Activated T-cell treated with anti-CD3 and anti-CD28 coated beads for 1 hour (primary cell): Measurements from ENCODE around the gene MED17.

Experiments
- DNase-seq: peaks from one replicate; pipeline ENCODE4 v3.0.0-alpha.2; 2020; ENCODE audit warnings: low read depth

Gene MED17

DNA sequence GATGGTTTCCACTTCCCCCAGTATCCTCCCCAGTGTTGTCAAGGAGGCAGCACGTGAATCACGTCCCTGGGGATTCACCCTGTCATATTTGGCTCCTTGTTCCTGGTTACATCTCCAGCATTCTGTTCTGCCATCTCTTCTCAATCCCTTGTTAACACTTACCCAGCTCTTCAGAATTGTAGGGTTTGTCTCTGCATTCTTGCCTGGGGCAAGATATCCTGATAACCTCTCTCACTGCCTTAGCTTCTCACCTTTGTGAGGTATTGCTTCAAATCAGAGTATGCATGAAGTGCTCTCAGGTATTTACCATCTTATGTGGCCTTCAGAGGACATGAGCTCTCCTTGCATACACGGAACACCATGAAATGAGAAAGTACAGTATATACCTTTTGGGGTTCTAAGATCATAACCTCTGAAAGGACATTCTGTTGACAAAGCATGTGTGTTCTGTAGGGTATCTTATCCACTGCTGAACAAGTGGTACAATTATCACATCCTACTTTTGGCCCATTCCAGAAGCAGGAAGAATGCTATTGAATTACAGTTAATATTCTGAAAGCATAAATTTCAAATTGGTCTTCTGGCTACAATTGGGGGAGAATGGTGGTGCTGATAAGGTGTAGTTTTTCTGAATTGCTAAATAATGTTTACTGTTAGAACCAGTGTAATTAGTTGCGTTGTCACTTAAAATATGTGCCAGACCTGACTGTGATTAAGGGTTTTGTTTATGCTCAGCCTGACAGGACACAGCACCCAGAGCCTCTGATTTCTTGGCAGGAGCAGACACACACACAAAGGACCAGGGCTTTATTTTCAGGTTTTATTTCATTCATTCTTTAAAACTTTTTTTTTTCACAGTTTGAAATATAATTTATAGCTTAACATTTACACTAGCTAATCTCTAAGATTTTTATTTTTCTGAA, 33.6 kb downstream of the MED17 start:
- DNase-seq = no peak

DNA sequence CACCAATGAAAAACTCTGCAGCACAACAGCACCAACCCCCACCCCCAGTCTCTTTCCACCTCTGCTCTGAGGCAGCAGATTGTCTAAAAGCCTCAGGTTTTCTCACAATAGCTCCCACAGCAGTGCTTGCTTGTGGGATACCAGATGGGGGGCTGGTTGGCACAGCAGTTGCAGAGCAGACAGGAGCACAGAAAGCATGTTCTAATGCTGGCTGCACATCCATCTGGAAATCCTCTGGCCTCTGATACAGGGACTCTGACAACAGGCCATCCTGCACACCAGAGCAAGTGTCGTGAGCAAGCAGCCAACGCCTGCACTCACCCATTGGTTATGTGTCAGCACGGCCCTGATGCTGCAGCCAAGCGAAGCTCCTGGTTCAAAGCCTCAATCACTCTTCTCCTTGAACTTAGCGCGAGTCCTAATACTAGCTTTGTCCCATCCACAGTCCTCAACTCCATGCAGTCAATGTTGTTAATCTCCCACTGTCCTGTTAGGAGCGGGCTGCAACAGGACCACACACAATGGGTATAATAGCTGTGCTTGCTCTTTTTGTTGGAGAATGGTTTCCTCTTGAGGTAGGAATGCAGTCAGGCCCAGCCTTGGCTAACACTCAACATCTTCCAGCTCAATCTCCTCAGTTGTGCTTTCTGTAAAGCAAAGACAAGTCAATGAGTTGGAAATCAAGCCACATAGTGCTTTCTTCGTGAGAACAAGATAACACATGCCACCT, 36.0 kb downstream of the MED17 start:
- no peak for DNase-seq

DNA sequence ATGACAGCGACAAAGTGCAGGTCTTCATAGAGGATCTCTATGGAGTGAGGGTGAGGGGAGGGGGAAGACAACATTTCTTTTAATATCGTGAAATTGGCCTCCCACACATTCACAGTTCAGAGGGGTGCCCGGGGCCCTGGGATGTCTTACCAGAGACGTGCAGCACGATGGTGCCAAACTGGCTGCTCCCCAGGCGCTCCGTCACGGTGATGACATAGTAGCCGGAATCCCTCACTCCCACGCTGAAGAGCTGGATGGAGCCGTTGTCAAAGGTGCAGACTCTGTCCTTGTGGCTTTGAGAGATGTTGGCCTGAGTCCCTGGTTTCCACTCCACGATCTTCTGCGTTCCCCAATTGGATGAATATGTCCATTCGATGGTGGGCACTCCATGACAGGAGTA, 36.8 kb downstream of the MED17 start:
- no peak for DNase-seq

DNA sequence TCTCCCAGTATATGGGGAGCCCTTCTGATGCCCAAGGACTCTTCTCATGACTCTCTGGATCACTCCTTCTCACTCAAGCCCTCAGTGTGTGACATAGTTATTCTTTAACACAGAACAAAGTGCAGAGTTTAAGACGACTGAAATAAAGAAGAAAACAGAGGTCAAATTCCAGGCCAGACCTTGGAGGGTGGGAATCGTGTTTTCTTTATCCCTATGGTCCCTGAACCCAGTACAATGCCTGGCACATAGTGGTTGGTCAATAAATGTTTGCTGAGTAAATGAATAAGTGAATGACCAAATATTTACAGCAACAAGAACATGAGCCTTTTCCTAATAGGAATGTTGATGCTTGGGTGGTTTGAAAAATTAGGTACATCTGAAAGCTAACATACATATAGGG, 37.5 kb downstream of the MED17 start:
- DNase-seq = no peak

DNA sequence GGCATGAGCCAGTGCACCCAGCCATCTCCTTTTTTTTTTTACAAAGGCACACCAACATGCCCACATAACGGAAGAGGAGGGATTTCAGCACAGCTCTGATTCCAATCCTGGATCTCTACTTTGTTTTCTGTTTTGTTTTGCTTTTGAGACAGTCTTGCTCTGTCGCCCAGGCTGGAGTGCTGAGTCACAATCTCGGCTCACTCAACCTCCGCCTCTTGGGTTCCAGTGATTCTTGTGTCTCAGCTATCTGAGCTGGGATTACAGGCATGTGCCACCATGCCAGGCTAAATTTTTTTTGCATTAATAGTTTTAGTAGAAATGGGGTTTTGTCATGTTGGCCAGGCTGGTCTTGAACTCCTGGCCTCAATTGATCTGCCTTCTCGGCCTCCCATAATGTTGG, 38.3 kb downstream of the MED17 start:
- DNase-seq = no peak

DNA sequence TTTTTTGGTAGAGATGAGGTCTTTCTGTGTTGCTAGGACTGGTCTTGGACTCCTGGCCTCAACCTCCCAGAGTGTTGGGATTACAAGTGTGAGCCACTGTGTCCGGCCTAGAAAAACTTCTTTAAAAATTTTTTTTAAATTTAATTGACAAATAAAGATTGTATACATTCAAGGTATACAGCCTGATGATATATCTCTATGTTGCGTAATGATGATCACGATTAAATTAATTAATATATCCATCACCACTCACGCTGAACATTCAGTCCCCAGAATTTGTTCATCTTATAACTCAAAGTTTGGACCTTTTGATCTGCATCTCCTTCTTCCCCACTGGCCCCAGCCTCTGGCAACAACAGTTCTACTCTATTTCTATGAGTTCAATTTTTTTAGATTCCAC, 39.1 kb downstream of the MED17 start:
- no peak for DNase-seq

DNA sequence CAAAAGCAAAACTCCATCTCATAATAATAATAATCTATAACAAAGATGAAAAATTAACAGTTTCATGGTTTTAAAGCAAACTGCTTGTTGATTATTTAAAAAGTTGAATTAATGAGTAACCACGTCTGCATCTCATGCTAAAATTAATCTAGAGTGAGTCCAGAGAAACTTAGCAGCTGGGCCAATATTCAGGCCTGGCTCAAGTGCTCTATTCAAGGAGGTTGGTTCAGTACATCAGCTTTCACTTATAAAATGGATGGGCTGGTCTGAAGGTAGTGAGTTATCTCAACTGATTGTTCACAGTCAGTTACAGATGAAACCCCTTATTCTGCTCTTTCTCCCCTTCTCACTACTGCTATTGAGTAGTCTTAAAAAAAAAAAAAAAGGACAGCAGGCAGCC, 43.3 kb downstream of the MED17 start:
- no peak for DNase-seq

DNA sequence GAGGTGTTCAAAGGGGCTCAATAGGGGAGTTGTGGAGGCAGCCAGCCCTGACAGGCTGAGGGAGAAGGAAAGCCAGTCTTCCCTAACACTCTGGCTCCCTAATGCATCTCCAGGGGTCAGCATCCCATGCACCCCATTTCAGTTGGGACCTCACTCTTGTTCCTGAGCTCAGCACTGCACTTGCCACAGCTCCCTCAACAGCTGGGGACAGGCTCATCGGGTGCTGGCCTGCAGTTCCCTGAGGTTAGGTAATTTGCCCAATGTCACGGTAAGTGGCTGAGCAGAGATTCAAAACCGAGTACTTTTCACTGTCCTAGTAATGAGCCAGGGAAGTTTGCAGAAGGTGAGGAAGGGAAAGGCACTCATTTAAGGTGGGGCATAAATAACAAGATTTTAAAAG, 45.5 kb downstream of the MED17 start:
- no peak for DNase-seq

DNA sequence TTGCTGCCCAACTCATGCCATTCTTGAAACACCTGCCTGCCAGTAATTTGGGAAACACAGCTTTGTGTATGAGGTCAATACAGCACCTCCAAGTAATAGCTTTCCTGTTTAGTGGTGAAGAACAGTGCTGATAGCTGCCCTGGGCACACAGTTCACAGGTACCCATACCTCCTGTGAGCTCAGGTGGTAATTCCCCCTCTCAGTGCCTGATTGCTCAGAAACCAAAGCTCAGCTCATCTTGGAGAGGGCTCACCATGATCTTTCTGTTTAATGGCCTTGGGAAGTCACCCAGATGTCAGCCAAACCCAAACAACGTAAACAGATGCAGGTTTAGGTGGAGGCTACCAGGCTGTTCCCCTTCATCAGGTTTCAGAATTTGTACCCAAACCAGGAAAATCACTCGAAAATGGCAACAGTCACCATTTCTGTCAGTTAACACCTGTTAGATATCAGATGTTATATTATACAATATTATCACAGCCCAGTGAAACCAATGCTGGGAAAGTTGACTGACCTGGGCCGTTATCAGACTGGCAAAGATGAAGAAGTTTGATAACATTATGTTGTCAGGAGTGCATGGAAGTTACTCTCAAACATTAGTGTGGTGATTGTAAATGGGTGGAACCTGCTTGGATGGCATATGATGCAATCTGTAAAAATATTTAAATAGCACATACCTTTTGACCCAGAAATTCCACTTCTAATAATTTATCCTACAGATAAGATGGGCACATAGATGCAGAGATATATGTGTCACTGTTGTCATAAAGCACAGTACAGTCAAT, 47.5 kb downstream of the MED17 start:
- no peak for DNase-seq

DNA sequence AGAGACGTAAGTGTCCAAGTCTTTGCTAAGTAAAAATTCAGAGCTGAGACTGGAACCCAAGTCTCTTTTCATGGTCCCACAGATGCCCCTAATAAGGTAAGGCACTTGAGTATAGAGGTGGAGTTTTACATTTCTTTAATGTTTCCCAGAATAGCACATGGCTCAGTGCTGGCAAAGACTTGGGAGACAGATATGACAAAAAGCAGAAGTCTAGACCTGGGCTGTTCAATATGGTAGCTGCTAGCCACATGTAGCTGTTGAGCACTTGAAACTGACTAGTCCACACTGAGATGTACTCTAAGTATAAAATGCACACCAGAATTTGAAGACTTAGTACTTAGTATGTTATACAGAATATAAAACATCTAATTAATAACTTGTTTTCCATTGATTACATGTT, 48.7 kb downstream of the MED17 start:
- DNase-seq = no peak

DNA sequence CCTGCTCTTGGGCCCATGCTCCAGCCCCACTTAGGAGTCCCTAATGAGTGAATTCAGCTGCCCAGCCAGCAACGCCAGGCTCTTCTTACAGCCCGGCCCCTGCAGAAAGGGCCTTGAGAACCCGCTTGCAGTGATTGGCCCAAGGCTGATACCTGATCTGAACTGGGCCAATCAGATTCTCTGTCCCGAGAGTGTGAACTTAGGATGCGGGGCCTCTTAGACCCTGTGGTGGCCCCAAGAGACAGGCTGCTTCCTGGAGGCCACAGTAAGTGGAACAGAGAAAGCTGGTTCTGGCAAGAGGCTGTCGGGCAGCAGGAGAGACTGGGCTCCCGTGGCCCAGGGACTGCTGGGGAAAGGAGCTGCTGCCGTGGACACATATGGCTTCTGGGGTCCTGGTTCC, 54.9 kb downstream of the MED17 start:
- DNase-seq = no peak

DNA sequence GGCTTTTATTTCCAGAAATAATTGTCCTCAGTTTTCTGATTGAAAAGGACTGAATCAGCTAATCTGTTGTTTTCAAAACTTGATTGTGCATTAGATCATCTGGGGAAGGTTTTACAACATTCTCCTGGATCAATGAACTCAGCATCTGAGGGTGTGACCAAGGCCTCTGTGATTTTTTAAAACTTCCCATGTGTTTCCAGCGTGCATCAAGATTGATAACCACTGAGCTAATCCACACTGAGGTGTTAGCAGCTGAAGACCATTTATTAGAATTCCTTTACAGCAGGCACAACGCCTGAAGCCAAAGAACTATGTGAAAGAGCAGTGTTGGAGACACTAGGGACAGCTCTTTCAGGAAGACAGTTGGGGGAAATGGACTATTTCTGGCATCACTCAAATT, 56.1 kb downstream of the MED17 start:
- no peak for DNase-seq

DNA sequence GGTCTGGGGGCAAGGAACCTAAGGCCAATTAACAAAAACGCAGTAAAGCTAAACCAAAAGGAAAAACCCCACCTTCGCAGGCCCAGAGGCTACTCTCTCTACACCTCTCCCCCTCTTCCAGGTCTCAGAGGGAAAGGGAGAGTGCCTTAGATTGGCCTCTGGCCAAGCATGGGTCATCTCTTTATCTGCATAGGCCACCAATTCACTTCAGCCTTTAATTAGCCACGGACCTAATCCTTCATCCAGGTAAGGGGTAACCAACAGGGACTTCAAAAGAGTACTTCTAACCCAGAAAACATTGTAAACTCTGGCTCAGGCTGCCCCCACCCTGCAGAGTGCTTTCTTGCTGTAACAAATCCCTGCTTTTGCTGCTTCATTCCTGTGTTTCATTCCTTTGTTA, 56.9 kb downstream of the MED17 start:
- DNase-seq = no peak

DNA sequence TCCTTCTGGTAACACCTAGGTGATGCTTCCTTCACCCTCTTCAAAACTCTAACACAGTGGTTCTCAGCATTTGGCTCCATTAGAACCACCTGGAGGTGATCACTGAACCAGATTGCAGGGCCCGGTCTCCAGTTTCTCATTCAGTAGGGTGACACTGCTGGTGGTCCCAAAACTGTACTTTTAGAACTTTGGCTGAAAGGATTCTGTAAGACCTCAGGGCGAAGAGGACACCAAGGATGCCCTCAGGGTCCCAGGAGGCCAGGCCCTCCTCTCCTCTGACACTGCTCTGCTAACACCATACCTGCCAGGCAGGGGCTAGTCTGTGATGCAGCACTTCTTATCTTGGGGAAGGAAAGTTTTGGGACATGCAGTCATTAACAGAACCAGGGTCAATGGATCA, 57.4 kb downstream of the MED17 start:
- no peak for DNase-seq

DNA sequence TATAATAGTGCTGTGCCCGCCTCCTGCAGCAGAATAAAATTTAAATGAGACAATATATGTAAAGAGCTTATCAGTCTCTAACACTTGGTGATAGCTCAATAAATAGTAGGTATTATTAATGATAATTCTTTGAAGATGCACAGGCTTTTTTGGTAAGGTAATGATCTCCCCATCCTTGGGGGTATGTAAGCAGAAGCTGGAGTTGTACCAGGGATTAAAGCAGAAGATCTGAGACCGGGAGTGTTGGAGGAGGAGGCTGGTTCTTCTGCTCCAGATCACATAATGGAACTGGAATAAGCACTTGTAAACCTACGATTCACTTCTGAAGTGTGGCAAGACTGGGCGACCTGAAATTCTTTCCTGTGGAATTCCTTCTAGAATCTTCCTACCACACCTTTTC, 58.0 kb downstream of the MED17 start:
- DNase-seq = no peak

DNA sequence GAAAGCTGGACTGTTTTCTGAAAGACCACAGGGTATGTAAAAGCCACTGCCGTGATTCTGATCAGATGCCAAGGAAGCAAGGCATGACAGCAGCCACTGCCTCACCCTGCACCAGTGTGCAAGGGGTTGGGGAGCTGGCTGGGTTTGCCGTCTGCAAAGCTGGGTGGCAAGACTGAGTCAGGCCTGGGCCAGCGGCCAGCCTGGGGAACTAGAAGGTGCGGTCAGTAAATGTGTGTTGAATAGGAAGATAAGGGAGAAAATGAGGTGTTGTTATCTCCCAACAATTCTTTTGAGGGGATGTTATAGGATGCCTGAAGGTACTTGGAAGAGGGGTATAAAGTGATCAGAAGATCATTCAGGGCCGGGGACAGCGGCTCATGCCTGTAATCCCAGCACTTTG, 58.4 kb downstream of the MED17 start:
- no peak for DNase-seq

DNA sequence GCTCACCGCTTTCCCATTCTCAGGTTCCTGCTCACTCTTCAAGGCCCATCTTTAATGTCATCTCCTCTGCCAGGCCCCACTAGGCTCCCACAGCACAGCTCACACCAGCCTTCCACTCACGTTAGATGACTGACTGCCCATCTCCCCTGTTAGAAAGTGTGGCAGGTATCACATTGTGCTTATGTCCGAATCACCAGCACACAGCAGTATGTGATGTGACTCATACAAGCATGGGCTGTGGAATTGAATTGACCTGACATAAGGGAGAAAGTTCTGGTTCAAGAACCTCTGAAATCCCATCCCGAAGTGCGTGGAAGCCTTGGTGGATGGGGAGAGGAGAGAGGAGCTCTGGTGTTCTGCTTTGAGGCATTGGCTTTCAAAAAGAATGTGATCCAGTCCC, 59.8 kb downstream of the MED17 start:
- DNase-seq = no peak

DNA sequence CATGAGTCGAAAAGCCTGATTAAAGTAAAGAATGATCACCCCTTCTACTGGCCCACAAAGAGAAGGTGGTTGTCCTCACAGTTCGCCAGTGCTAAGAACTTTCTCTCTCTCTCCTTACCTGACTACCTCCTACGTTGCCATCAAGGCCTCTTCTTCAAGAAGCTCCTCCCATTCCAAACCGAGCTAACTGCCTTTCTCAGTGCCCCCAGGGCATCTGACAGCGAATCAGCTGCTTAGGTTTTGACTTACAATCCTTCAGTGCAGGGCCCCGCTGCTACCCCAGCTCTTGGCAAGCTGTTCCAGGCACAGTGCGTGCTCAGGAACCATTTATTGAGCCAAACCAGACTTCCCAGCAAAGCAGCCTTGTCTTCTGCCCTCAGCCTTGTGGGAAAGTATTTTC, 60.5 kb downstream of the MED17 start:
- no peak for DNase-seq

DNA sequence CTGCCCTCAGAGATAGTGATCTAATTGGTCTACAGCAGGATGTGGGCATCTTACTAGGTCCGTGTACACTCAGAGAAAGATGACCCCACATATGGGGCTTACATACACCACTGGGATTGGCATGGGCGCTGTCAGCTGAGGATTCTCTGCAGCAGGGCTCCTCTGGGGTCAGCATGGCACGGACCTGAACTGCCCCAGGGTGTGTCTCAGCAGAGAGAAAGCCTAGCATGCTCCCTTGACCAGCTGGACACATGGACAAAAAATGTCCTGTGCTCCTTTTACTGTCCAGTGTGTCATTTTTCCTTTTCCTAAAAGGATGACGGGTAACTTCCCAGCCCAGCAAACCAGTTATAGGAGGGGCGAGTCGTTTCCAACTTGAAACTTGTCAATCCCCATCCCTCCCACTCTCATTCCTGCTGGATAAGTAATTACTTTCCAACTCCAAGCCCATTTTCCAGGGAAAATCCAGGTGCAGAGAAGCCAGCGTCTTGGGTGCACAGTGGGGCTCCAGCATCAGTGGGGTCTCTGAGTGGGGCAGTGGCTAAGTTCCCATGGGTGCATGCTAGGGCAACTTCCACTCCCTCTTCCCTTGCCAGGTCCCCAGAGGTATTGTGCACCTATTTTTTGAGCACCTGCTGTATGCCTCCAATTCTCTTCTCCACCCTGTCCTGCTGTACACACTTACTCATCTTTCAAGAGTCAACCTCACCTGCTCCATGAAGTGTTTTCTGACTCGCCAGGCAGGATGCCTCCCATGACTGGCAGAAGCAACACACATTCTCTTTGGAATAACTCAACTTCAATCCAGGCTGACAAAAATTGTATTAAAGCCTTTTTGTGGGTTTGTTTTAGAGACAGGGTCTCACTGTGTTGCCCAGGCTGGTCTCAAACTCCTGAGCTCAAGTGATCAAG, 61.4 kb downstream of the MED17 start:
- DNase-seq = no peak

DNA sequence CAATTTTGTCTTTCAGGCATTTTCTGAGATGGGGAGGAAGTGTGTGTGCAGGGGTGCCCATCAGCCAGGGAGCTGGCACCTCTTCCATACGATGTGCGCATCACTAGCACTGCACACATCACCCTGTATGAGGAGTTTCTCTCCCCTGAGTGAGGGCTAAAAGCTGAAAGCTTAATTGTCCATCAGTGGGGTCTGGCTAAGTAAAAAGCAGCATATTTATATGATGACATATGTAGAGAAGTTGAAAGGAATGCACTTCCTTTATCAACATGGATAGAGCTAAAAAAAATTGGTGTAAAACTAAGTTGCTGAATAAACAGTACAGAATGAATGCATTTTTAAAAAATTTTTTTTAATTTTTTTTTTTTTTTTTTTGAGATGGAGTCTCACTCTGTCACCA, 62.3 kb downstream of the MED17 start:
- DNase-seq = no peak

DNA sequence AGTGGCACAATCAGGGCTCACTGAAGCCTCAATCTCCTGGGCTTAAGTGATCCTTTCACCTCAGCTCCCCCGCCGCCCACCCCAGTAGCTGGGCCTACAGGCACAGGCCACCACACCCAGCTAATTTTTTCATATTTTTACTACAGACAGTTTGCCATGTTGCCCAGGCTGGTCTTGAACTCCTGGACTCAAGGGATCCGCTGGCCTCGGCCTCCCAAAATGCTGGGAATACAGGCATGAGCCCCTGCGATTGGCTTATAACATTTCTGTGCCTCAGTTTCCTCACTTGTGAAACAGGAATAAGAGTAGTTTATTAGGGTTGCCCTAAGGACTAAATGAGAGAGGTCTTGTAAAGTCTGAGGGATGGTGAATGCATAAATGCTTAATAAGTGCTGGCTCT, 65.1 kb downstream of the MED17 start:
- no peak for DNase-seq
